Breast epithelium (tissue), 3 donors: ENCODE measurements around the gene CLCN2.

ENCODE experiments used
- POLR2A ChIP-seq: fragments of 450-650 bp; IDR thresholded peaks from one replicate; pipeline ENCODE4 v1.6.1; 2016; ENCODE audit warnings: antibody characterized with exemption, mild to moderate bottlenecking, moderate library complexity
- POLR2AphosphoS5 ChIP-seq, 3 donors: sonication (generic); formaldehyde crosslinking; IDR thresholded peaks; one replicate each; pipeline ENCODE4 v1.6.1; 2017; ENCODE audit warnings: antibody characterized with exemption in 3 of 3
- TF ChIP-seq, protein P1 (sequence below), 3 donors: fragments of 450-650 bp; IDR thresholded peaks; one replicate each; pipeline ENCODE4 v1.5.1; 2016 to 2017; ENCODE audit warnings: antibody characterized with exemption in 3 of 3, mild to moderate bottlenecking in 3 of 3, moderate library complexity in 3 of 3

DNA sequence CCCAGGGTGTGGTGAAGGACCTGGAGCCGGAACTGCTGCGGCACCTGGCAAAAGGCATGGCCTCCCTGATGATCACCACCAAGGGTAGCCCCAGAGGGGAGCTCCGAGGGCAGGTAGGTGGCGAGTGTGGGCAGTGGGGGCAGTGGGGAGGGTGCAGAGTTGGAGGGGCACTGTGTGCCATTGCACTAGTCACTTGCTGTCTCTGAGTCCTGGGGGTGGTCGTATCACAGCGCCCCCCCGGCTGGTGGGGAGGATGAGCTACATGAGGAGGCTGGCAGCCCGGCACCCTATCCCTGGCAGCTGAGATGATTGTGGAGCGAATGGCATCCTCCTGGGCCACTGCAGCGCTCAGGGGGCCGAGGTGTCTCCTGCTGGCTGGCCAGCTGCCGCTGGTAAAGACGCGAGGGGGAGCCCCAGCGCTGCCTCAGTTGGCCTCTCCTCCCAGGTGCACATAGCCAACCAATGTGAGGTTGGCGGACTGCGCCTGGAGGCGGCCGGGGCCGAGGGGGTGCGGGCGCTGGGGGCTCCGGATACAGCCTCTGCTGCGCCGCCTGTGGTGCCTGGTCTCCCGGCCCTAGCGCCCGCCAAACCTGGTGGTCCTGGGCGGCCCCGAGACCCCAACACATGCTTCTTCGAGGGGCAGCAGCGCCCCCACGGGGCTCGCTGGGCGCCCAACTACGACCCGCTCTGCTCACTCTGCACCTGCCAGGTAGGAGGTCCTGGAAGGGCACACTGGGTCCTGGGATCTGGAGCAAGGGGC lies 24.8 kb upstream of the CLCN2 start:
- TF ChIP-seq, protein P1, sequence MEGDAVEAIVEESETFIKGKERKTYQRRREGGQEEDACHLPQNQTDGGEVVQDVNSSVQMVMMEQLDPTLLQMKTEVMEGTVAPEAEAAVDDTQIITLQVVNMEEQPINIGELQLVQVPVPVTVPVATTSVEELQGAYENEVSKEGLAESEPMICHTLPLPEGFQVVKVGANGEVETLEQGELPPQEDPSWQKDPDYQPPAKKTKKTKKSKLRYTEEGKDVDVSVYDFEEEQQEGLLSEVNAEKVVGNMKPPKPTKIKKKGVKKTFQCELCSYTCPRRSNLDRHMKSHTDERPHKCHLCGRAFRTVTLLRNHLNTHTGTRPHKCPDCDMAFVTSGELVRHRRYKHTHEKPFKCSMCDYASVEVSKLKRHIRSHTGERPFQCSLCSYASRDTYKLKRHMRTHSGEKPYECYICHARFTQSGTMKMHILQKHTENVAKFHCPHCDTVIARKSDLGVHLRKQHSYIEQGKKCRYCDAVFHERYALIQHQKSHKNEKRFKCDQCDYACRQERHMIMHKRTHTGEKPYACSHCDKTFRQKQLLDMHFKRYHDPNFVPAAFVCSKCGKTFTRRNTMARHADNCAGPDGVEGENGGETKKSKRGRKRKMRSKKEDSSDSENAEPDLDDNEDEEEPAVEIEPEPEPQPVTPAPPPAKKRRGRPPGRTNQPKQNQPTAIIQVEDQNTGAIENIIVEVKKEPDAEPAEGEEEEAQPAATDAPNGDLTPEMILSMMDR (IDR thresholded peaks at IDR 0.05), result no peak
- TF ChIP-seq POLR2AphosphoS5 (IDR thresholded peaks at IDR 0.05) (no peak), POLR2A (no peak)
